Hepatocyte (in vitro differentiated cells): ENCODE data around the gene TRIM9.

Experiments used
- EZH2 ChIP-seq: fragments of 200-600 bp; sonication (generic); IDR thresholded peaks from 2 replicates; pipeline ENCODE4 v1.6.1; 2016; ENCODE audit warnings: antibody characterized with exemption, mild to moderate bottlenecking, borderline replicate concordance
- TF ChIP-seq, protein P1 (sequence below): fragments of 200-600 bp; sonication (generic); IDR thresholded peaks from 2 replicates; pipeline ENCODE4 v1.5.1; 2016; ENCODE audit warnings: antibody characterized with exemption, mild to moderate bottlenecking; ENCODE audit not compliant: poor library complexity

DNA sequence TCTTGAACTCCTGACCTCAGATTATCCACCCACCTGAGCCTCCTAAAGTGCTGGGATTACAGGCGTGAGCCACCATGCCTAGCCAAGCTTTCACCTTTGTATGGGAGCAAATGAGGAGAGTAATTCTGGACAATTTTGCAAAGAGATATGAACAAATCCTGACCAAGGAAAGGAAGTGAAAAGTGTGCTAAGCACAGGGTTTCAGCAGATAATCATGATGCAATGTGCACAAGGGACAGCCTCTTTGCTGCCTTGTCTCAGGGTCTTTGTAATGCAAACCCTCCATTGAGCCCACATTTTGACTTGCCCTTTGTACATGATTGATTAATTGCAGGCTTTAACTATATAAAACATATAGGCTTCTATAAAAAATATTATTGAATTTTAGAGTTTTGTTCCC lies 141.4 kb downstream of the TRIM9 start:
- TF ChIP-seq, protein P1, sequence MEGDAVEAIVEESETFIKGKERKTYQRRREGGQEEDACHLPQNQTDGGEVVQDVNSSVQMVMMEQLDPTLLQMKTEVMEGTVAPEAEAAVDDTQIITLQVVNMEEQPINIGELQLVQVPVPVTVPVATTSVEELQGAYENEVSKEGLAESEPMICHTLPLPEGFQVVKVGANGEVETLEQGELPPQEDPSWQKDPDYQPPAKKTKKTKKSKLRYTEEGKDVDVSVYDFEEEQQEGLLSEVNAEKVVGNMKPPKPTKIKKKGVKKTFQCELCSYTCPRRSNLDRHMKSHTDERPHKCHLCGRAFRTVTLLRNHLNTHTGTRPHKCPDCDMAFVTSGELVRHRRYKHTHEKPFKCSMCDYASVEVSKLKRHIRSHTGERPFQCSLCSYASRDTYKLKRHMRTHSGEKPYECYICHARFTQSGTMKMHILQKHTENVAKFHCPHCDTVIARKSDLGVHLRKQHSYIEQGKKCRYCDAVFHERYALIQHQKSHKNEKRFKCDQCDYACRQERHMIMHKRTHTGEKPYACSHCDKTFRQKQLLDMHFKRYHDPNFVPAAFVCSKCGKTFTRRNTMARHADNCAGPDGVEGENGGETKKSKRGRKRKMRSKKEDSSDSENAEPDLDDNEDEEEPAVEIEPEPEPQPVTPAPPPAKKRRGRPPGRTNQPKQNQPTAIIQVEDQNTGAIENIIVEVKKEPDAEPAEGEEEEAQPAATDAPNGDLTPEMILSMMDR = no peak
- TF ChIP-seq EZH2 = no peak
